Ishikawa (cell line): ENCODE data around the gene OSBPL8.
A peak's percentile ranks its signal among the peaks of the same experiment; 100 is the strongest.

Source experiments
- CEBPB ChIP-seq: IDR thresholded peaks from 2 replicates; pipeline ENCODE4 v1.6.1; 2012
- CREB1 ChIP-seq: IDR thresholded peaks from 2 replicates; pipeline ENCODE4 v1.6.1; 2012; ENCODE audit warnings: low read depth
- EGR1 ChIP-seq: IDR thresholded peaks from 2 replicates; pipeline ENCODE4 v1.6.1; 2012
- EP300 ChIP-seq: IDR thresholded peaks from 2 replicates; pipeline ENCODE4 v1.6.1; 2012; ENCODE audit warnings: borderline replicate concordance
- FOXM1 ChIP-seq: IDR thresholded peaks from 2 replicates; pipeline ENCODE4 v1.6.1; 2012; ENCODE audit warnings: low read depth, borderline replicate concordance
- RAD21 ChIP-seq: IDR thresholded peaks from 2 replicates; pipeline ENCODE4 v1.6.1; 2012; ENCODE audit warnings: low read depth
- TAF1 ChIP-seq: IDR thresholded peaks from 2 replicates; pipeline ENCODE4 v1.6.1; 2012; ENCODE audit warnings: low read depth, mild to moderate bottlenecking
- TCF12 ChIP-seq: IDR thresholded peaks from 2 replicates; pipeline ENCODE4 v1.6.1; 2012; ENCODE audit warnings: low read depth
- YY1 ChIP-seq: IDR thresholded peaks from 2 replicates; pipeline ENCODE4 v1.6.1; 2012; ENCODE audit warnings: low read depth
- TF ChIP-seq, protein P1 (sequence below): IDR thresholded peaks from 2 replicates; pipeline ENCODE4 v1.6.1; 2012; ENCODE audit warnings: low read depth, mild to moderate bottlenecking

GRCh38 chr12:76346798-76347420 is 212.7 kb downstream of the OSBPL8 start:
- TF ChIP-seq EP300 (no peak), EGR1 (no peak), FOXM1 (no peak), YY1 (no peak), CREB1 (no peak), CEBPB (no peak), RAD21 (peak; percentile 28; the same call in 1 of the 2 replicates), TAF1 (no peak), TCF12 (no peak)
- TF ChIP-seq, protein P1, sequence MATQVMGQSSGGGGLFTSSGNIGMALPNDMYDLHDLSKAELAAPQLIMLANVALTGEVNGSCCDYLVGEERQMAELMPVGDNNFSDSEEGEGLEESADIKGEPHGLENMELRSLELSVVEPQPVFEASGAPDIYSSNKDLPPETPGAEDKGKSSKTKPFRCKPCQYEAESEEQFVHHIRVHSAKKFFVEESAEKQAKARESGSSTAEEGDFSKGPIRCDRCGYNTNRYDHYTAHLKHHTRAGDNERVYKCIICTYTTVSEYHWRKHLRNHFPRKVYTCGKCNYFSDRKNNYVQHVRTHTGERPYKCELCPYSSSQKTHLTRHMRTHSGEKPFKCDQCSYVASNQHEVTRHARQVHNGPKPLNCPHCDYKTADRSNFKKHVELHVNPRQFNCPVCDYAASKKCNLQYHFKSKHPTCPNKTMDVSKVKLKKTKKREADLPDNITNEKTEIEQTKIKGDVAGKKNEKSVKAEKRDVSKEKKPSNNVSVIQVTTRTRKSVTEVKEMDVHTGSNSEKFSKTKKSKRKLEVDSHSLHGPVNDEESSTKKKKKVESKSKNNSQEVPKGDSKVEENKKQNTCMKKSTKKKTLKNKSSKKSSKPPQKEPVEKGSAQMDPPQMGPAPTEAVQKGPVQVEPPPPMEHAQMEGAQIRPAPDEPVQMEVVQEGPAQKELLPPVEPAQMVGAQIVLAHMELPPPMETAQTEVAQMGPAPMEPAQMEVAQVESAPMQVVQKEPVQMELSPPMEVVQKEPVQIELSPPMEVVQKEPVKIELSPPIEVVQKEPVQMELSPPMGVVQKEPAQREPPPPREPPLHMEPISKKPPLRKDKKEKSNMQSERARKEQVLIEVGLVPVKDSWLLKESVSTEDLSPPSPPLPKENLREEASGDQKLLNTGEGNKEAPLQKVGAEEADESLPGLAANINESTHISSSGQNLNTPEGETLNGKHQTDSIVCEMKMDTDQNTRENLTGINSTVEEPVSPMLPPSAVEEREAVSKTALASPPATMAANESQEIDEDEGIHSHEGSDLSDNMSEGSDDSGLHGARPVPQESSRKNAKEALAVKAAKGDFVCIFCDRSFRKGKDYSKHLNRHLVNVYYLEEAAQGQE: no peak
